Neuron (in vitro differentiated cells): ENCODE data around the gene HOXB3.

Experiments
- H2AFZ ChIP-seq: one replicate; pipeline ENCODE4 v1.6.1; 2013; ENCODE audit warnings: low read depth, mild to moderate bottlenecking, inconsistent platforms, low read length, moderate library complexity
- H3K27me3 ChIP-seq: one replicate; pipeline ENCODE4 v1.6.1; 2013; ENCODE audit warnings: low read length; ENCODE audit not compliant: insufficient read depth
- H3K36me3 ChIP-seq: one replicate; pipeline ENCODE4 v1.6.1; 2013; ENCODE audit warnings: low read length; ENCODE audit not compliant: insufficient read depth
- H3K4me1 ChIP-seq: one replicate; pipeline ENCODE4 v1.6.1; 2013; ENCODE audit warnings: low read length; ENCODE audit not compliant: insufficient read depth
- H3K4me3 ChIP-seq: 2 replicates; pipeline ENCODE4 v1.5.1; 2013; ENCODE audit warnings: mild to moderate bottlenecking, low read length, moderate library complexity
- H3K9me3 ChIP-seq: one replicate; pipeline ENCODE4 v1.6.1; 2013; ENCODE audit warnings: low read length

The HOXB3 gene

DNA sequence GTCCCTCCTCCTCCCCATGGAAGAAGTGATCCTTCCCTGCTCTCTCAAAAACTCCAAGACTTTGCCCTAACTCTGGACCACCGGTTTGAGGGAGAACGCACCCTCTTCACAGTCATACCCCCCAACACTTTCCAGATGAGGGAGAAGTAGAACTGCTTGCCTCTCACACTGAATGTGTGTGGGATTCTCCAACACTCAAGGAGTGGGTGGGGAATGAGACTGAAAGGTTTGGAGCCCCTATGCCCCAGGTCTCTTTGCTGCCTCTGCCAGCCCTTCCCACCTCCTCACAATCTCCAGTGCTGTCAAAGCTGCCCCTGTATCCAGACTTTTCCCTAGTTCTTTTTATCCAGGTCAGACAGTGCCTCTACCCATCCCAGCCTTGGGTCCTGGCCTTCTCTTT lies 23.3 kb downstream of the HOXB3 start:
- Histone ChIP-seq H3K27me3 (peaks cover 96% of the 10 kb centered on the region), H3K4me3 (no peak overlapping the region), H3K36me3 (no peaks in the 10 kb centered on the region), H3K4me1 (no peaks in the 10 kb centered on the region), H2AFZ (no peak overlapping the region), H3K9me3 (no peaks in the 10 kb centered on the region)

- no peaks in the 10 kb centered on the region for H3K36me3 ChIP-seq
- H3K9me3 ChIP-seq, result no peaks in the 10 kb centered on the region
- H3K4me1 ChIP-seq, result no peaks in the 10 kb centered on the region
- H2AFZ ChIP-seq, result no peak overlapping the region
- peaks cover 96% of the 10 kb centered on the region for H3K27me3 ChIP-seq
- H3K4me3 ChIP-seq, result no peak overlapping the region
Observed at GRCh38 chr17:48565925-48566710, 23.9 kb downstream of the HOXB3 start.

DNA sequence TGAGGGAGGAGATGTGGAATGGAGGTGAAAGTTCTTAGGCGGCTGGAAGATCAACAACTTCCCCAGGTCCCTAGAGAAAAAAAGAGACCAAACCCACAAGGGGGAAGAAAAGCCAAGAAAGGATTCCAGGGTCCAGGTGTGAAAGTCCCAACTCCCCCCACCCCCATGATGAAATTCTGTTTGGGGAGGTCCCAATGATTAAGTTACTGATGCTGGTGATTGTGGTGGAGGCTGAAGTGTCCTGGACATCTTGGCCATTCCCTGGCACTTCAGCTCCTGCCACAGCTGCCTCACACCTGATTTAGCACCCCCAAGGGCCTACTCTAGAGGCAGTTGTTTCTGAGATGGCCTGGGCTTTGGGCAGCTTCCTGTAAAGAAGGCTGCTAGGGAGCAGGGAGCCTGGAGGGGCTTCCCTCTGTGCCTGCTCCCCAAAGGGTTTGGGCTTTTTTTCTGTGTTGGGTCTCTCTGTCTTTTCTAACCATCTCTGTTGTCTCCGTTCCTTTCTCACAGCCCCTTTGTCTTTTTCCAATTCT lies 25.0 kb downstream of the HOXB3 start:
- no peak overlapping the region for H2AFZ ChIP-seq
- no peak overlapping the region for H3K4me3 ChIP-seq
- H3K4me1 ChIP-seq, result no peaks in the 10 kb centered on the region
- H3K36me3 ChIP-seq, result no peaks in the 10 kb centered on the region
- peaks cover 95% of the 10 kb centered on the region for H3K27me3 ChIP-seq
- no peaks in the 10 kb centered on the region for H3K9me3 ChIP-seq

GRCh38 chr17:48564188-48565021 lies 25.6 kb downstream of the HOXB3 start:
- peaks cover 95% of the 10 kb centered on the region for H3K27me3 ChIP-seq
- no peaks in the 10 kb centered on the region for H3K9me3 ChIP-seq
- H3K36me3 ChIP-seq, result no peaks in the 10 kb centered on the region
- H3K4me3 ChIP-seq, result no peak overlapping the region
- H2AFZ ChIP-seq, result no peak overlapping the region
- no peaks in the 10 kb centered on the region for H3K4me1 ChIP-seq

- H3K9me3 ChIP-seq, result no peaks in the 10 kb centered on the region
- no peaks in the 10 kb centered on the region for H3K4me1 ChIP-seq
- H3K4me3 ChIP-seq, result no peak overlapping the region
- H2AFZ ChIP-seq, result no peak overlapping the region
- H3K27me3 ChIP-seq, result peaks cover 95% of the 10 kb centered on the region
- no peaks in the 10 kb centered on the region for H3K36me3 ChIP-seq
Observed at GRCh38 chr17:48563867-48564187, 26.2 kb downstream of the HOXB3 start.

DNA sequence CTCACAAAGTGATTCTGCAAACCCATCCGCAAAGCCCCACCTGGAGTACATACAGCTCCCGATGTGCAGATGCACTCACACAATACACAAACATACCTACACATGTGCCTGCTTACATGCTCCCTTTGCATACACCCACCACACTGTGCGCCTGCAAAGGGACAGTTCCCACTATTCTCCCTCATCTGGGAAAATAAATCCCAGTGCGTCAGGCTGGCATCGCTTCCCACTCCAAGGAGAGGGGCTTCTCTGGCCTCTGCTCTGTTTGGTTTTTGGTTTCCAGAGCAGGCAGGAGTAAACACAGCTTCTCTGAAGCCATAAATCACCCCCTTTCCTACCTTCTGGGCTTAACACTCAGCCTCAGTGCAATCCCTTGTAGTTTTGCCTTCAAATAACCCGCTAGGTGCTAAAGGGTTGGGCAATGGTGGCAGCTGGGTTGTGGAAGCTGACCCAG lies 26.6 kb downstream of the HOXB3 start:
- H3K9me3 ChIP-seq, result no peaks in the 10 kb centered on the region
- no peaks in the 10 kb centered on the region for H3K36me3 ChIP-seq
- H3K4me1 ChIP-seq, result no peaks in the 10 kb centered on the region
- H3K27me3 ChIP-seq, result peaks cover 95% of the 10 kb centered on the region
- H3K4me3 ChIP-seq, result no peak overlapping the region
- H2AFZ ChIP-seq, result no peak overlapping the region

- Histone ChIP-seq H3K4me3 (no peak overlapping the region), H3K9me3 (no peaks in the 10 kb centered on the region), H2AFZ (no peak overlapping the region), H3K4me1 (no peaks in the 10 kb centered on the region), H3K27me3 (peaks cover 95% of the 10 kb centered on the region), H3K36me3 (no peaks in the 10 kb centered on the region)
Observed at GRCh38 chr17:48562934-48563333, 27.1 kb downstream of the HOXB3 start.

DNA sequence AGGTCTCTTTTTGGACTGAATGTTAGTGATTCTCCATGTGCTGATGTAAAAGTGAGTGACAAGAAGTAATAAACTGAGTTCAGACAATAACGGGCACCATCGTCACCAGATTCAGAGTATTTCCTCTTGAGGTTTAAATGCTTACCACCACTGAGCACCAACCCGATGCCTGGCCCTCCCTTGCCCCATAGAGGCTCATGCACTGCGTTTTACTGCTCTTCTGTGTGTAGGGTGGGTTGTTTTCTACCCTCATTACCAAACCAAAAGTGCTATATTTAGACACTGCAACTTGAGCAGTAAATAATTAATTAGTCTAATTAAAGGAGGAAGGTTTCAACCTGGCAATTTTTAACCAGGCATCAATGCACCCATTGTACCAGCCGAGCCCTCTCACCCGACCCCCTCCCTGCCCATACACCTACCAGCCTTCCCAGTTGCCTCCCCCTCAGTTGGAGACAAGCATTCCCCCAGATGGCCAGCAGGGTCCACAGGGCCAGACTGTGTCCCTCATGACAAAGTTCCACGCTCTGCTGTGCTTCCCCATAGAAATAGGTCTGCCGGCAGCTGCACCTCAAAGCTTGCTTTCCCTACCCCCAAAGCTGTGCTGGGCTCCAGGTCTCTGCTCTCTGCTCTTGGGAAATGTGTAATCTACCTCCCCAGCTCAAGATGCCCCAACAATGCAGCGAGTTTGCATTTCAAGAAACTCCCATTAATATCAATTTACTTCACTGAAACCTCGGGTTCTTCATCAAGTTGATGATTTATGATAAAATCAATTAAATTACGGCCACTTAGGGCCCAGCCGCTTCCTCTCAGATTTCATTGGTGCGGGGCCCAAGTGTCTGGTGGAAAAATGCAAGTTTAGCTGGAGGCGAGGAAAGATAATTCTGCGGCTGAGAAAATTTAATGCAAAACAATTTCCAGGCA lies 27.9 kb downstream of the HOXB3 start:
- Histone ChIP-seq H3K4me3 (no peak overlapping the region), H3K4me1 (no peaks in the 10 kb centered on the region), H3K27me3 (peaks cover 95% of the 10 kb centered on the region), H3K36me3 (no peaks in the 10 kb centered on the region), H3K9me3 (no peaks in the 10 kb centered on the region), H2AFZ (no peak overlapping the region)

- Histone ChIP-seq H2AFZ (no peak overlapping the region), H3K4me1 (no peaks in the 10 kb centered on the region), H3K27me3 (peaks cover 93% of the 10 kb centered on the region), H3K36me3 (no peaks in the 10 kb centered on the region), H3K4me3 (no peak overlapping the region), H3K9me3 (no peaks in the 10 kb centered on the region)
Observed at GRCh38 chr17:48559840-48560817, 29.9 kb downstream of the HOXB3 start.

DNA sequence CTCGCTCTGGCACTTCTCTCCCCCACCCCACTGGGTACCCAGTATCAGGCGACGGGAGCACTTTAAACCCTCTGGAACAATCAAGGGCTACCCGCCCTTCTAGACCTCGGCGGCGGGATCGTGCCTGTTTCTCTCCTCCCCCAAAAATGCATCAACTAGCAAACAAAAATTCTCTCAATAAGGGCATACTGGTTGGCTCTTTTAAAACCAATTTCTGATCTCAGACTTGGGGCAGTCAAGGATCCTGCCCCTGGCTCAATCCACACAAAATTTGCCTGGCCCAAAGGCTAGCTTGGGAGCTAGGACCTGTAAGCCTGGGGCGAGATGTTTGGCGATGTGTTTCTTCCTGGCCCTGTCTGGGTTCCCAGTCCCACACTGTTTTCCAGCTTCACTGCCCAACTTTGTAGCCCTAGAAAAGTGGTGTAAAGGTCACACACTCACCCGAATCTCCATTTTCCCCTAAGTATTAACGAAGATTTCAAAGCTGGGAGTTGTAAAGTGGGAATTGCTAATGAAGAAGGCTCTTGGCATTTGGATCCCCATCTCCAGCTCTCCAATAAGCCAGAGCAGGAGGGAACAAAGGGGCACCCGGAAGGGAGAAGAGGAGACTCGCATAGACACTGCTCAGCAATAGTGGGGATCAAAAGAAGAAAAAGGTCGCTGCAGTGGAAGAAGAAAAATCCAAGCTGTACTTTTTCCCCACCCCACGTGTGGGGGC lies 30.8 kb downstream of the HOXB3 start:
- H3K27me3 ChIP-seq, result peaks cover 93% of the 10 kb centered on the region

DNA sequence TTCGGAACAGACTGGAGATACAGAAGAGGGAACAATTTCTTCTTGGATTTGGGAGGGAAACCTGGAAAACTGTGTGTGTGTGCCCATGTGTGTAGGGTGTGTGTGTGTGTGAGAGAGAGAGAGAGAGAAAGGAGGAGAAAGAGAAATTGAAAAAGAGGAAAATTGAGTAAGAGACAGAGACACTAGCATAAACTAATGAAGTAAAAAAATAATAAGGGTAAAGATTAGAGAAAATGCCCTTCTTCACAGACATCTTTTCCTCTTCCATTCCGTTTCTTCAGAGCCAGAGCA lies 31.3 kb downstream of the HOXB3 start:
- H2AFZ ChIP-seq, result no peak overlapping the region
- H3K27me3 ChIP-seq, result peaks cover 97% of the 10 kb centered on the region
- H3K4me1 ChIP-seq, result no peaks in the 10 kb centered on the region
- no peak overlapping the region for H3K4me3 ChIP-seq
- H3K36me3 ChIP-seq, result no peaks in the 10 kb centered on the region
- no peaks in the 10 kb centered on the region for H3K9me3 ChIP-seq

More for the DNA sequence above, 30.8 kb downstream of the HOXB3 start:
- H3K36me3 ChIP-seq, result no peaks in the 10 kb centered on the region
- H3K9me3 ChIP-seq, result no peaks in the 10 kb centered on the region
- no peak overlapping the region for H2AFZ ChIP-seq
- no peak overlapping the region for H3K4me3 ChIP-seq
- no peaks in the 10 kb centered on the region for H3K4me1 ChIP-seq
